GM18868 (cell line): ENCODE results near the gene THOC6.

ENCODE experiments used
- ATAC-seq: cut with Tn5 transposase; IDR thresholded peaks from one replicate; pipeline ENCODE4 v1.9.1; 2021; ENCODE audit warnings: mild to moderate bottlenecking, moderate library complexity; ENCODE audit not compliant: unreplicated experiment

THOC6 gene

DNA sequence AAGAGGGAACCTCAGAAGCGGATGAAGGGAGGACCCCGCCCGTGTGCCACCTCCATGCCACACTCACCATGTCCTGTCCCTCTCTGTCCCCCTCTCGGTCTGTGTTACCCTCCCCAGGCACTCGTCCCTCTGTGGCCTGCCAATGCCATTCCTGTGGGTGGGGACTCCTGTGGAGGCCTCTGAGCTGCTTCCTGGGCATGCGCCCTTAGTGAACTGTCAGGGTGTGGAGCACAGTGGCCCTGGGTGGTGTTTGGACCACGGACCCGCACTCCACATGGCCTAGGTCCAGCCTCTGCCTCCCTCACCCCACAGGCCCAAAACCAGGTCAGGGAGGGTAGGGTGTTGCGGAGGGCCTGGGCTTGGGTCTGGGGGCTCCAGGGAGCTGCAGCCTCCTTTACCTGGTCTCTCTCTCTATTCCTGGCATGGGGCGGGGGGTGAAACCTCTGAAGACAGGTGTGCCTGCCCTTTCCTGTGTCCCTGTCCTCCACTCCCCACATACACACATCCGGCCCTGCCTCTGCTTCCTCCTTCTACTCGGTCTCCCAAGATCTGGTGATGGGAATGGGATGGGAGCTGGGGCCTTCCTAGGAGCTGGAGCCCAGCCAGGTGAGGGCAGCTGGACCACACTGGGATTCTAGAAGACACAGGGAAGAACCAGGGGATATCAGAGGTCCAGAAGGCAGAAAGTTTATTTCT lies 32.1 kb upstream of the THOC6 start:
- ATAC-seq: no peak

DNA sequence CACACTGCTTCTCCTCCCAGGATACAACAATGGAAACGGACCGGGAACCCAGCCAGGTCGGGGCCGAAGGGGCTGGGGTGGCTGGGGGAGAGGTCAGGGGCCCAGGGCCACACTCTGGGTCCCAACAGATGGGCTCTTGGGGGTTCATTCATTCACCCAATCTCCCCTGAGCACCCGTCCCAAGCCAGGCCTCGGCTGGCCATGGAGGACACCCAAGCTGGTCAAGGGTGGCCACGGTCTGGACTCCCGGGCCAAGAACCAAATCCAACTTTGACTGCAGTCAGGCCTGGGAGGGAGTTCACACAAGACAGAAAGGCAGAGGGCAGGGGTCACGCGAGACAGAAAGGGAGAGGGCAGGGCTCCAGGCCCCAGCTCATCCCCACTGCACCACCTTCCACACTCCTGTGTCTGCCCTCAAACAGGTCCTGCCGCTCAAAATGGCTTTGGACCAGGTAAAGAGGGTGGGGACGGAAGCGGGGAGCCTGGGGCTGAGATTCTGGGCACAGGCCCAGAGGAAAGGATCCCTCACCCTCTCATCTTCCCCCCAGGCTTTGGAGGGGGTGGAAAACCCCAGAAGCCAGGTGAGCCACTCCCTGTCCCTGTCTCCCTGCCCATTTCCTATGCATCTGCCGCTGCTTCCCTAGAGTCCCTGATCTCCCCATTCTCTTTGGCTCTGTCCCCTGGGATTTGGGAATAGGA lies 31.3 kb upstream of the THOC6 start:
- no peak for ATAC-seq

DNA sequence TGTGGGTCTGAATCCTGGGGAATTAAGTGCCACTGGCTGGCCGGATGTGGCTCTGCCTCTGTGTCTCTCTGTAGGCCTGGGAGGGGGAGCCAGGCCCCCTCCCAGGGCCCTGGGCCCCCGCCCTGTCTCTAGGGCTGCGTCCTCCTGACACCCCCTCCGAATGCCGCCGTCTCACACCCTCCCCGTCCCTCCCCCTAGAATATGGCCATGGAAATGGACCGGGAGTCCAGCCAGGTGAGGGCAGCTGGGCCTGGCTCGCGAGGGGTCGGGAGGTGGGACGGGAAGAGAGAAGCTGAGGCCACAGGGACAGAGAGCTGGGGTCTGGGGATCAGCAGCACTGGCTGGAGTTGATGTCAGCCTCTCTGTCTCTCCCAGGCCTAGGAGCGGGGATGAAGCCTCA lies 27.5 kb upstream of the THOC6 start:
- no peak for ATAC-seq

DNA sequence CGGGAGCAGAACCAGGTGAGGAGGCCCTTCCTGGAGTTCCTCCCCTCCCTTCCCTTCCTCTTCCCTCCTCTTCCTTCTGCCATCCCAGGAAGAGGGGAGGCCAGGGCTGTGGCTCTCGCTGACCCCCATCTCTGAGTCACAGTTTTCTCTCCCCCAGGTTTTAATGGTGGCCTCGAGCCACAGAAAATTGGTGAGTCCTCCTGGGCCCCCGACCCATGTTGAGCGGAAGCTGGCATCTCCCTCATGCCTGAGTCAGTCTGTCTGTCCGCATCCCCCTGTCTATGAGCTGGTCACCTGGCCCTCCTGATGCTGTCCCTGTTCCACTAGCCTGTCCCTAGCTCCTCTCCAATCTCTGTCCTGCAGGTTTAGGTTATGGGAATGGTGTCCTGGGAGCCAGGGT lies 23.9 kb upstream of the THOC6 start:
- no peak for ATAC-seq

DNA sequence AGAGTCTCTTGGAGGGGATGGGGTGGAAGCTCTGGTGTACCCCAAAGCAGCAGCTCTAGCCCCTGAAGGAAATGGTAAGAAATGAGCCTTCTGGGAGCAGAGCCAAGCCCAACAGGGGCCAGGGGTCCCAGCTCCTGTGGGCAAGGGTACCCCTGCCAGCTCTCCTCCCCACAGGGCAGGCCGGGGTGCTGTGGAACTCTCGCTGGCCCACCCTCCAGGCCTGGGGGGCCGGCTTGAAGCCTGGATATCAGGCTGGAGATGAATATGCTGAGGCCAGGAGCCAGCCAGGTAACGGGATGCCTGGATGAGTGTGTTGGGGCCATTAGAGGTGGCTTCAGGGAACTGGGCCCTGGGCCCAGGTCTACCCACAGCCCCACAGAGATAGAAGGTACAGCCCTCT lies 23.3 kb upstream of the THOC6 start:
- no peak for ATAC-seq

DNA sequence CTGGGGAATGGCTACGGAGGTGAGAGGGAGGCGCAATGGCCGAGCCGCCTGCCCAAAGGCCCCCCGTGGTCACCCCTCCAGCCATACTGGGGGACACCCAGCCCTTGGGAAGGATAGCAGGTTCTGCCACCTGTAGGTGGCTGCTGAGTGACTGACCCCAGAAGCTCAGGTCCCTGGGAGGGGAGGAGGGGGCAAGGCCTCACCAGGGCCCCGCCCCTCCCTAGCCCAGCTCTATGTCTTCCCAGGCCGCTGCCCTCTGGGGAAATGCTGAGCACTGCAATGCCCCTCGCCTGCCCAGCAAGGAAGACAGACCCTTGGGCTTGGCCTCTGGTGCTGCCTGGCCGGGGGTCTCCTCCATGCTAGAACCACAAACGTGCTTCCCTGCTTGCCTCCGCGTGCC lies 22.5 kb upstream of the THOC6 start:
- no peak for ATAC-seq

DNA sequence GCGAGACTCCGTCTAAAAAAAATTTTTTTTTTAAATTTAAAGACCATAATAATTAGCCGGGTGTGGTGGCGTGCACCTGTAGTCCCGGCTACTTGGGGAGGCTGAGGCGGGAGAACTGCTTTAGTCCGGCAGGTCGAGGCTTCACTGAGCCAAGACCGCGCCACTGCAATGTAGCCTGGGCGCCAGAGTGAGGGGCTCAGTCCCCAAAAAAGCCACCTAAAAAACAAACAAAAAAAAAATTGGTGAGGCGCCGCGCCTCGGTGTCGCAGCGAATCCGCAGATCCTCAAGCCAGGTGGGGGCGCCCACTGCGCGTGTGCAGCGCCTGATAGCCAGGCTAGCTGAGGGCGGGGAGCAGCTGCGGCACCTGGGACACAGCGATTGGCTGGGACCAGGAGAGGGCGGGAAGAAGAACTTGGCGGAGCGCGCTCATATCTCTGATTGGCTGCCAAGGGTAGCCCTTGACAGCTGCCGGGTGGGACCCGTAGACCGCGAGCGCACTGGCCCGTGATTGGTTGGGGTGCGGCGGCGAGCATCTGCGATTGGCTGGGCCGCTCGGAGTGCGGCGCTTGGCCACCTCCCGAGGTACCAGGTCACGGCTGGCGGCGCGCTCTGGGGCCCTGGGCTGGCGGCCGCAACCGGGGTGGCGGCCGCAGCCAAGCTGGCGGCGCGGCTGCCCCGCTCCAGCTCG lies 20.1 kb upstream of the THOC6 start:
- peak; percentile 97 for ATAC-seq

DNA sequence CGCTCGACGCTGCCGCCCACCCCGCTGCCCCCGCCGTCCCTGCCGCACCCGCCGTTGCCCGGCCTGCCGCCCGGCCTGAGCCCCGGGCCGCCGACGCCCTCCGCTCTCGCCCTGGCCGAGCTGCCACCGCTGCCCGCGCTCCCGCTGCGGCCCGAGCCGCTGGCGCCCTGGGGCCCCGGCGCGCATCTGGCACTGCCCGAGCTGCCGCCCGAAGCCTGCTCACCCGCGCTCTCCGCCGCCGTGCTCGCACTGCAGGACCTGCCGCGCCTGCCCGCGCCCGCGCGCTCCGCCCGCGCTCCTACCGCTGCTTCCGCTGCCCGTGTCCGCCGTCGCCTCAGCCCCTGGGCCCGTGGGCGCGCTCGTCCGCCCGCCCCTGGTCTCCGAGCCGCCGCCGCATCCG lies 19.5 kb upstream of the THOC6 start:
- peak; percentile 4 for ATAC-seq

DNA sequence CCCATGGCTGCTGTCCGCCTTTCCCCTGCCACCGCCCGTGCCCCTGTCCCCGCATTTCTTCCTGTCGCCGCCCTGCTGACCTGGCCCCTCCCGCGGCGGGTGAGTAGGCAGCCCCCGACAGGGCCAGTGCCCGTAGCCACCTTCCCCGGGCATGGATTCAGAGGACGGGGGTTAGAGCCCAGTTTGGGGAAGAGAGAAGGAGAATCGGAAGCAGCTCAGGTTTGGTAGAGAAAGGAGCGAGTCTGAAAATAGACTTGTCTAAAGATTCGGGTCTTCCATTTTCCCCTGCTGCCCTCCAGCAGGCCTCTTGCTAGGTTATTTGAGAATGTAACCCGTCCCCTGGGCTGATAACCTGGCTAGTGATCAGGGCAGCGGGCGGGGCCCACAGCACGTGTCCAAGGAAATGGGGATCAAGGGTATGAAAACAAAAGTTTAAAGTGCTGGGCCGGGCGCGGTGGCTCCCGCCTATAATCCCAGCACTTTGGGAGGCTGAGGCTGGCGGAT lies 19.0 kb upstream of the THOC6 start:
- no peak for ATAC-seq

DNA sequence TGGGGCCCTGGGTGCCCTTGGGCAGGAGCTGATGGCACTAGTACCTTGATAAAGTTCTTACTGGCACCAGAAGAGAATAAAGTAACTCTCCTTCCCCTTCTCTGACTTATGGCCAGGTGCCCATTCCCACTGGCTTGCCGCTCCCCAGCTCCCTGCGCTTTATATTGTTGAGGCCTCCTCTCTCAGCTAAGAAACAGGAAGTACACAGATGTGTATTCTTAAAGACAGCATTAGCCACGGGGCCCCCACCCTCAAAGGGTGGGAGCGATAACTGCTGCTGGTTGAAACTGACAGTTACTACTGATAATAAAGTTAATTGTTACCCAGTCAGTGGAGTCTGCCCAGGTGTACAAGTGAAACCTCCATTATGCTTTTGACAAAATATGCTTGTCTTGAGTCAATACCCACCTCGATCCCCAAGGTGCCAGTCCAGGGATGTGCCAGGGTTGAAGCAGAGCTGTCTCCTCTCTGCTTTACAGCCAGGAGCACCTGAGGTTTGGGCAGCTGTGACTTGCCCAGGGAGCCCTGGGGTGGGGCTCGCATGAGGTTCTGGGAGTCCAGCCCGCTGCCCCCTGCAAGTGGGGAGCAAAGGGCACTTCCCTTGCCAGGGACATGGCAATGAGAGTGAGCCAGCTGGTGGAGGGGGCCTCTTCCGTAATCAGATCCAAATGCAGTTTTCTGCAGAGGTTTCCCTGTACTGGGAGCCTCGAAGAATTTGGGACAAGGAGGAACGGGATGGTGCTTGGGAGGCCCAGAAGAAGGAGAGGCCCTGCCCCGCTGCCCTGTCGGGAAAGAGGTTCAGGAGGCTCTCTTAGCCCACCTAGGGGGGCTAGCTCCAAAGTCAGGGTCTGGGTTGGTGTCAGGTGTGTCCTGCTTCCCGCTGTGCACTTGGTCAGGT lies 16.5 kb upstream of the THOC6 start:
- ATAC-seq: no peak

DNA sequence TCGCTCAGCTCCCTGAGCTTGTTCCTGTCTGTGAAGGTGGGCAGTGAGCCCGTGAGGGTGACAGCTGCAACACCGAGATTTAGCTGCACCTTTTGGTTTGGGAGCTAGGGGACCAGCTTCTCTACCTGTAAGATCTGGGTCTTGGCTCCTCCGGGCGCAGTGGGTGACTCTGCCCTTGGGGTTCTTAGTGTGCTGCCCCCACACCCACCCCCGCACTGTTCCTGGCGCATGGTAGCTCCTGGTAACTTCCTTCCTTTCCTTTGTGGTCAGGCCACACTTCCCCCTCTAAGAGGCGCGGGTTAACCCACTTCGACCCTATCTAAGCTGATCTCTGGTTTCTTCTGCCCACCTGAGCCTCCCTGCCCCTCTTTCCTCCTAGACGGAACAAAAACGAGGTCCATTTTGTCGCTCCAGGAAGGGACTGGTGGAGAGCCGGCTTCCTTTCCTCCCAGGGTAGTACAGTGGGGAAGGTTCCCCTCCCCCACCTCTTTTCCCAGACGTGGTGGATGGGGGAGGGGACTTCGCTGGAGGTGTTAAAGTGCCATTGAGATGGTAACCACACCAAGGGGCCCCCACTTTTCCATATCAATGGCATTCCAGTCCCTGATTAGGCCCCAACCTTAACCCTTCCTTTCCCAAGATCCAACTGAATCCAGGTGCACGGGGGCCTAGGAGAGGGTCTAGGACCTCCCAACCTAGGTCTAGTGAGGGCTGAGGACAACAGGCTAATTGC lies 15.7 kb upstream of the THOC6 start:
- no peak for ATAC-seq

DNA sequence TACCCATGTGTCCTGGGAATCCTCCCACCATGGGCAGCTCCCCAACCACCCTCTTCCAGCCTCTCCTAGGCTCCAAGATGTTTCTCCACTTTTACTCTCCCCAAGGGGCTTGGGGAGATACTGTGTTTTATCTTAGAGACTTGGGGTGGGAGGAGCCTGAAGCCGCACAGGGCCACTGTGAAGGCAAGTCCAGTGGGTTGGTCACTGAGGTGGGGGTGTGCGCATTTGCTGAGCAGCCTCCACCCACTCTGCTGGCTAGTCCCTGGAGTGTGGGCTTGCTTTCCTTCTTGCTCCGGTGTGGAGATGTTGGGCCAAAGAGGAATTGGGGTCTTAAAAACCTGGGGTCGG lies 15.2 kb upstream of the THOC6 start:
- ATAC-seq: no peak

DNA sequence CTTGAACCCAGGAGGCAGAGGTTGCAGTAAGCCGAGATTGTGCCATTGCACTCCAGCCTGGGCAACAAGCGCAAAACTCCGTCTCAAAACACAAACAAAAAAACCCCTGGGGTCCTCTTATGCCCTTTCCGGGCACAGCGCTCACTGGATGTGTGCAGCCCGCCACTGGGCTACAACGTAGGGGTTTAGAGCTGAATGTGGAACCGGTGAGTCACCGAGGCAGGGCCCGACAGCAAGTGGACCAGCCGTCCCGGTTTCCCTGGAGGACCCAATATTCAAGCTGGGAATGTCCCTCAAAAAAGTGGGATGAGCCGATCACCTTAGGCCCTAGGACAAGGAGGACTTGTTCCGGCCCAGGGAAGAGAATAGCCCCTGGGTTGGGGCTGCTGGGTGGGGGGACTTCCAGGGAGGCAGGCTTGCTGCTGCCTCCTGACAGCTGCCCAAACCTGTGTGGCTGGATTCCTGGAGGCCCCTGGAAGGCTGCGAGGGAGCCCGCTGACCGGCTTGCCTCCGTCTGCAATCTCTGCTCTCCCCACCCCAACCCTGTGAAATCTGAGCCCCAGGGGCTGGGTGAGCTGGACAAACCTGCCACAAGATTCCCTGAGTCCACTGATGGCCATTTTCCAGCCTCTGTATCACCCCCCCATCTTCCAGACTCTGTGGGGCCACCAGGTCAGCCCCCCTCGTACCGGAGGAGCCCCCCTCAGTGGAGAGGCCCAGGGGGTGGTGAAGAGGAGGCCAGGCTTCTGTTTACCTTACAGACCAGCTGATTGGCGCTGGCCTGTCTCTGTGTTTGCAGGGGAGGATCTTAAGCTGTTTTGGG lies 14.1 kb upstream of the THOC6 start:
- ATAC-seq: no peak

DNA sequence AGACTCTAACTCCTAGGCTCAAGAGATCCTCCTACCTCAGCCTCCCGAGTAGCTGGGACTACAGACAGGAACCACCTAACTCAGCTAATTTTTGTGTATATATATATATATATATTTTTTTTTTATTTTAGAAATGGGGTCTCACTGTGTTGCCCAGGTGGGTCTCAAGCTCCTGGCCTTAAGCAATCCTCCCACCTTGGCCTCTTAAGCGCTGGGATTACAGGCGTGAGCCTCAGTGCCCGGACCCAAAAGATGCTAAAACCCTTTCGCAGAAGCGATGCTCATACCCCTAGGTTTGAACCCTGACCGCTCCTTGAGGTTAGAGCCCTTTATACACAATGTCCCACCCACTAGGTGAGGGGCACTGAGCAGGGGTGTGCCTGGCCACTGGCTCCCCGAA lies 13.3 kb upstream of the THOC6 start:
- ATAC-seq: no peak

DNA sequence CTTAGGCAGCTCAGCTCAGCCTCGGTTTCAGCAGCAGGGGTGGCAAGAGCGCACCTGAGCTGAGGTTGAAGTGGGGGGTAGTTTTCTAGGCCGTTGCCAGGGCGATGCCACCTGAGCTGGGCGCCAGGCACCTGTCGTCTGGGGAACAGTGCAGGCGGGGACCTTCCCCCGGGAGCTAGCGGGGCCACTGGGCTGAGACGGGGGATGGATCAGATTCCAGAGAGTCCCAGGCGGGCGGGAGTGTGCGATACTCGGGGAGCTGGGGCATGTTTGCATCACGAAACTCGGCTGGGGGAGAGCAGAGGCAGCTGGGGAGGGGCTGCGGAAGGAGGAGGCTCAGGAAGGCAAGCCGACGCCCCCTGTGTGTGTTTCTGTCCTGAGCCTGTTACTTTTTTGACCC lies 11.6 kb upstream of the THOC6 start:
- no peak for ATAC-seq

DNA sequence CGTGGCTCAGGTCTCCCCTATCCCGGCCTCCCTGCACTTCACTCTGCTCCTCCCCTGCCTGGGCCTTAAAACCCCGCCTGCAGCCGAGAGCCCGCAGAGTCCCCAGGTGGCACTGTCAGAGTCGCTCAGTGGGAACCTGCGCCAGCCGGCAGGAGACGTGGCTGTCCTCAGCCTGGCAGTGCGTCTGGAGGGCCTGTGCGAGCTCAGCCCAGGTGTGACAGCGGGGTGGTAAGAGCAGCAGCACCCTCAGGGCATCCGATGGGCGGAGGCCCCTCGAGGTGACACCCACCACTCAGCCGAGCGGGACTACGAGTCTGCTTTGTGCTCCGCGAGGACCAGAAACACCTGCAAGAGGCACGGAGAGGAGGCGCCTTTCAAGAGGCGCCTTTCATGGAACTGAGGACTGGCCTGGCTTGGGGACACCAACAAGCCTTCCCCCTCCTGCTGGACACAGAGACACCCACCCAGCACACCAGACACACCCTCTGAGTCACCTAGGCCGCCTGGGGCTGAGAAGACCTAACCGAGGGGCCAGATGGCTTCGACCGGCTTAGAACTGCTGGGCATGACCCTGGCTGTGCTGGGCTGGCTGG lies 10.9 kb upstream of the THOC6 start, which contains the start of gene CLDN9:
Gene CLDN9 (plus strand): TSS at position 96 of the 593 bp plus-strand sequence. CDS start 440 bp downstream, at position 536.
- no peak for ATAC-seq

DNA sequence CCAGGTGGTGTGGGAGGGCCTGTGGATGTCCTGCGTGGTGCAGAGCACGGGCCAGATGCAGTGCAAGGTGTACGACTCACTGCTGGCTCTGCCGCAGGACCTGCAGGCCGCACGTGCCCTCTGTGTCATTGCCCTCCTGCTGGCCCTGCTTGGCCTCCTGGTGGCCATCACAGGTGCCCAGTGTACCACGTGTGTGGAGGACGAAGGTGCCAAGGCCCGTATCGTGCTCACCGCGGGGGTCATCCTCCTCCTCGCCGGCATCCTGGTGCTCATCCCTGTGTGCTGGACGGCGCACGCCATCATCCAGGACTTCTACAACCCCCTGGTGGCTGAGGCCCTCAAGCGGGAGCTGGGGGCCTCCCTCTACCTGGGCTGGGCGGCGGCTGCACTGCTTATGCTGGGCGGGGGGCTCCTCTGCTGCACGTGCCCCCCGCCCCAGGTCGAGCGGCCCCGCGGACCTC lies 10.3 kb upstream of the THOC6 start:
- no peak for ATAC-seq

DNA sequence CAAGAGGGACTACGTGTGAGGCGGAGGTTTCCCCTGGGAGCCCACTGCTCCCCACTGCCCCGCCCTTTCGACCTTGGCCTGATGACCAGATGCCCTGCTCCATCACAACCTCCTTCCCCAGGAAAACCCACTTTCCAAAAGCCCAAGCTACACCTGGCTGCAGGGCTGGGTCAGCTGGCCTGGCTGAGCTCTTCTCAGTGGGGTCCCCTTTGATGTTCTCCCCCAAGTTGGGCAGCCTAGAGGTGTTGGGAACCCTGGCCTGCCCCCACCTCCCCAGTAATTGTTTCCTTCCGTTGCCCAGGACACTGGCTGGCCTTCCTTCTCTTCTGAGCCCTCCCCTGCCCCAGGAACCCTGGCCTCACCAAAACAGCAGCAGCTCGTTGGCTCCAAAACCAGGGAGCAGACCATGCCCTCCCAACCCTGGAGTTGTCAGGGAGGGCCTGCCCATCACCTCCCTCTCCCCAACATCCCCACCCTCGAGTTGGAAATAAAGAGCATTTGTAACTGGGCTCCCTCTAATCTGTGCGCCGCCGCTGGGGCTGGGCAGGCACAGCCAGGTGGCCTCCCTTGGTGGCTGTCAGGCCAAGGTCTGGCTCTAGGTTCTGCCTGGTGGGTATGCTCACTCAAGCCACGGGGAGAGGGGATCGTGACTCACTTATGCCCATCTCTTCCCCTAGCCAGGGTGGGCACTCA lies 9.7 kb upstream of the THOC6 start:
- ATAC-seq: no peak
